ENCODE measurements around the gene SAP30L. TPM values are rescaled to one million over a fixed set of nuclear protein-coding genes. Genes with fewer than 3 reads are reported as not detected.
A peak's percentile ranks its signal among the peaks of the same experiment; 100 is the strongest.

Gene SAP30L
- total RNA-seq, 1 experiment from 2014 or later: 17.3 TPM

GRCh38 chr5:154506716-154507080 lies 60.9 kb downstream of the SAP30L start:
- DNase-seq (ENCODE audit: low read depth): no peak

GRCh38 chr5:154508114-154508513 lies 62.3 kb downstream of the SAP30L start:
- no peak for DNase-seq (ENCODE audit: low read depth)

GRCh38 chr5:154509784-154510555 lies 64.2 kb downstream of the SAP30L start:
- DNase-seq (ENCODE audit: low read depth): peak; percentile 16

Other genes with a start within 250 kb of the SAP30L start
- not detected in 2 replicates for gene HAND1, start 32.2 kb downstream of the SAP30L start, total RNA-seq (2014; rRNA removed)

Measured in LHCN-M2 (cell line).